ENCODE measurements around the gene PRLR.

PRLR gene

GRCh38 chr5:35160486-35161116 lies 69.7 kb downstream of the PRLR start:
- DNase-seq (ENCODE audit: low spot score), result no peak

DNA sequence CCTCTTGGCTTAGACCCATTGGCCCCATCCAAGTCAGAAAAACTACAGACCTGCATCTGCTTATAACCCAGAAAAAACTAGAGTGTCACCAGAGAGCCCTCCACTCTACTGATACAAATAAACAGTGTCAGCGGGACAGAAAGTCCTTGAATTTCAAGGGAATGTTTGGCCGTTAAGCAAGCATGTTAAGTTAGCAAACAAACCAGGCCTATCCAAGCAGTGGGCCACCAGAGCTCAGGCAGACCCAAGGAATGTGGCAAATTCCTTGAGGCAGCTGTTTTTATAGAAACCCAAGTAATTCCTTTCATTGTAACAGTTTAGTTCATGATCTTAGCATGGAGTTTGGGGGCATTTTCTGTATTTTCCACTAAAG lies 70.9 kb downstream of the PRLR start:
- DNase-seq (ENCODE audit: low spot score), result no peak

DNA sequence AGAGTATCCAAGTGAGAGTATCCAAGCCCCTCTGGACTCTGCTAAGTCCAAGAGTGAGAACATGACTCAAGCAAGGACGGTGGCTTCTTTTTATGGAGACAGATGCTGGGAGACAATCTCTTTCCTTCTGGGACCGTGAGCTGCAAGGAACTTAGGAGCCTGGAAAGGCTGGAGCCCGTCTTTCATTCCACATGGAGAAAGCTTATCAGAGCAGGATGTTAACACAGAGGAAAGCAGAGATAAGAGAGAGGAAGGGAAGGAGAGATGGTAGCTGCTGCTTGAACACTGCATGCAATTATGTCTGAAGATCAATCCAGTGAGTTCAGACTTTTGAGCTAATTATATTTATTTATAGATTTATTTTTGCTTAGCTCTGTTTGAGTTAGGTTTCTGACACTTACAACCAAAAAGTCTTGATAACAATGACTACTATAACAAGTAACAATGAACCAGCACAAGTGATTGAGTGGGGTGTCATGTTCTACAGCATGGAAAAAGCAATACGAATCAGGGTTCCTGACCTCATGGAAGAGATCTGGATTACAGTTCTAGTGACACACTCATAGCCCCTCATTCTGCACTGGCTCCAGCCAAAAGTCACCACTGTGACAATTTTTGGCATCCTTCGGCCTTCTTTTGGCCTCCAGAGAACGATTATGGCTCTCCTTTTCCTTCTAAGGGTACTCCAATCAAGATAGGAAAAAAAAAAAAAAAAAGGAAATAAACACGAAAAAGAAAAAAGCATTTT lies 71.5 kb downstream of the PRLR start:
- DNase-seq (ENCODE audit: low spot score), result no peak

GRCh38 chr5:35158204-35158603 lies 72.1 kb downstream of the PRLR start:
- no peak for DNase-seq (ENCODE audit: low spot score)

DNA sequence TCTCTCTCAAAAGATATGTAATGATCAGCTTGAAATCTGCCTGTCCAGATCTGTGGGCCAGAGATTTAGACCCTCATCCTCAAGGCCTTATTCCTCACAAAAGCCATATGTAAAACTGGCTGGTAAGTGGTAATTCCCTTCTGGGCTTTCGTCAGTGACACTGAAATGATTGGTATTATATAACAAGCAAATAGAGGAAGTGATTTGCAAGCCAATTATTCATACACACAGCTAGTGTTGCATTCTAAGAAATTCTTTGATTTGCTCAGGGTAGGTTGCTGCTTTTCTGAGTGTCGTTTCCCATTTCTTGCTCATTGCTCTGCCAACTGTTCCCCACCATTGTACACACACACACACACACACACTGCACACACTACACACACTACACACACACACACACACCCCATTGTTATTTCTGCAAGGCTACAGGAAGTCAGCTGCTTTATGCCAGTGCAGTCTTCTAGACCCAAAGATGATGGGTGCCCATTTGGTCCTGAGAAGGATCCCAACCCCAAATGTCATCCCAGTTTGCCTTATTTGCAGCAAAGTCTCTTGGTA lies 76.8 kb downstream of the PRLR start:
- no peak for DNase-seq (ENCODE audit: low spot score)

DNA sequence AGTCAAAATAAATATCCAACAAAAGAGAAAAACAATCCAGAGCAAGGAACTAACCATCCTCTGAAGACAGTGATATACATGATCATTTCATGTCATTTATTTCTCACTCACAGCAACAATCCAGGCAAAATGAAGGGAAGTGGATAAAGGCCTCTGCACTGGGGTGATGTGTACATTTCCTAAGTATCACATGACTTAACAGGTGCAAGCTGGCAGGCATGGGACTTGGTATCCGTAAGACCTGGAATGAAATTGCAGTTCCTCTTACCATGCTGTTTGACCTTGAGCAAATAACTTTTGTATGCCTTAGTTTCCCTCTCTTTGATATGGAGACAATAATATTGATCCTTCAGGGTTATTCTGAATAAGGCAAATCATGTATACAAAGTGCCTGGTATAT lies 77.6 kb downstream of the PRLR start:
- DNase-seq (ENCODE audit: low spot score), result no peak

DNA sequence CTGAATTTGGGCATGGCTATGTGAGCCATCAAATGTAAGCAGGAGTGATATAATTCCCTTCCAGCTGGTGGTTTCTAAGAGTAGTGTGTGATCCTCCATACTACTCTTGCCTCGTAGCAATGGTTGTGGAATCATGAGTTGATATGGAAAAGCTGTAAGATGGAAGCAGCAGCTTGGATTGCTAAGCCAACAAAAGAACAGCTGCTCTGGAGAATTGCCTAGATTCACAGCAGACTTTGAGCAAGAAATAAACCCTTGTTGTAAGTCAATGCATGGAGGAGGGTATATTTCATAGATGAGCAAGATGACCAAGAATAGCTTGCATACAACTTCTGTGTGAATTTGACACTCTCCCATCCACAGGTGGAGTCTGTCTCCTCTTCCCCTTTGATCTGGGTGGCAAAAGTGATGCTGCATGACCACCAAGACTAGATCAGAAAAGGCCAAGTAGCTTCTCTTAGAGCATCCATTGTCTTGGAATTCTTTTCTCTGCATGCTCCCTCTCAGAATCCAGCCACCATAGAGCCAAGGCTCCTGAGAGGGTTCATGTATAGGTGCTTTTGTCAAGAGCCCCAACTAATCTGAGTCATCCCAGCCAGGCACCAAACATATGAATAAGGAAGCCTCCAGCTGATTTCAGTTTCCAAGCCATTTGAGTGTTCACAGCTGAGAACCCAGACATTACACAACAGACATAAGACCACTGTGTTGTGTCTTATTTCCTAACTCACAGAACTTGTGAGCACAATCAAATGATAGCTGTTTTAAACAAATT lies 79.0 kb downstream of the PRLR start:
- DNase-seq (ENCODE audit: low spot score), result no peak

- DNase-seq (ENCODE audit: low spot score), result no peak
Measured at GRCh38 chr5:35149041-35149440, 81.2 kb downstream of the PRLR start.

GRCh38 chr5:35146406-35146805 lies 83.9 kb downstream of the PRLR start:
- DNase-seq (ENCODE audit: low spot score), result no peak

GRCh38 chr5:35145691-35146317 lies 84.5 kb downstream of the PRLR start:
- no peak for DNase-seq (ENCODE audit: low spot score)

- no peak for DNase-seq (ENCODE audit: low spot score)
Measured at GRCh38 chr5:35145012-35145411, 85.3 kb downstream of the PRLR start.

DNA sequence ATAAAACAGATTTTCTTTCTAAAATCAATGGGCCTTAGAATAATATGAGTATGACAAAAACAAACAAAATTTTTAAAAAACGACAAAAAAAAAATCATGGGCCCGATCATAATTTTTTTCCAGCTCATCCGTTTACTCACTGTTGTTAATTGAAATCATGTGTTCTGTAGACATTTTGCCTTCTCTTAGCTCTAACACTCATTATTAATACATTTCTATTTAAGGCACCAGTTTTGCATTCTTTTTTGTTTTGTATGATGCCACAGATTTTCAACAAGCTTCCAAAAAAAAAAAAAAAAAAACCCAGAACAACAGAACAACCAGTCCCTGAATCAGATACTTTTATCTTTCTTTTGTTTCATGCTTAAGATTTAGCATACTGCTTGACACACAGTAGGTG lies 86.4 kb downstream of the PRLR start:
- DNase-seq (ENCODE audit: low spot score), result no peak

- no peak for DNase-seq (ENCODE audit: low spot score)
Measured at GRCh38 chr5:35141739-35142138, 88.5 kb downstream of the PRLR start.

- no peak for DNase-seq (ENCODE audit: low spot score)
Measured at GRCh38 chr5:35138232-35138631, 92.1 kb downstream of the PRLR start.

DNA sequence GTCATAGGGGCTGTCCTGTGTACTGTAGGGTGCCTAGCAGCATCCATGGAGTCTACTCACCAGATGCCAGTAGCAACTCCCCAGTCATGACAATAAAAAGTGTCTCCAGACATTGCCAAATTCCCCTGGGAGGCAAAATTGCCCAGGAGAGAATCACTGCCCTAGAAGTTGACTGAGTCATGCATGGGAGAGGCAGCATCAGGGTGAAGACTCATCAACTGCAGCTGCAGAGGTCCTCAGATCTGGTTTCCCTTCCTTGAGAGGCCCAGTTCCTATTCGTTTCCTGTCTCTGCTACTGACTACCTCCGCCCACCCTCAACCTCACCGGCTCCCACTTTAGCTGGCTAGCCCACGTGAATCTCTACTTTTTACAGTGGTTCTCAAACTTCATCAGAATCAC lies 93.9 kb downstream of the PRLR start:
- DNase-seq (ENCODE audit: low spot score), result no peak

DNA sequence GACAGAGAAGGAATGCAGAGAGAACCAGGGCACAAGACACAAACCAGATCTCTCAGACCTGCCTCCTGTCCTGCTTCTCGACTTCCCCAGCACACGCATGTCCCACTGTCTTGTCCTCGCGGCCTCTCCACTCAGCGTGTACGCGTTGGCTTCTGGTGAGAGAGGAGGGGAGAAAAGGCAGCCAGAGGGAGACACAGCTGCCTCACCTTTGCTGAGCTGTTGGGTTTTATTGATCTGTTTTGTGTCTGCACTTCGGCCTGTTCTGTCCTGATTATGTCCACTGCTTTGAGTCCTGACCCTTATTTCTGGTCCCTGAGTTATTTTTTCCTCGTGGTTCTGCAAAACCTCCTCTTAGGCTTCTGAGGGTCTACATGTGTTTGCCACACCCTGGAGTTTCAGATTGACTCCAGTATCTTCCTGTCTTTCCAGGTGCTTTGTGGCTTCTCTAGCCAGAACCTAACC lies 95.0 kb downstream of the PRLR start:
- DNase-seq (ENCODE audit: low spot score), result no peak

DNA sequence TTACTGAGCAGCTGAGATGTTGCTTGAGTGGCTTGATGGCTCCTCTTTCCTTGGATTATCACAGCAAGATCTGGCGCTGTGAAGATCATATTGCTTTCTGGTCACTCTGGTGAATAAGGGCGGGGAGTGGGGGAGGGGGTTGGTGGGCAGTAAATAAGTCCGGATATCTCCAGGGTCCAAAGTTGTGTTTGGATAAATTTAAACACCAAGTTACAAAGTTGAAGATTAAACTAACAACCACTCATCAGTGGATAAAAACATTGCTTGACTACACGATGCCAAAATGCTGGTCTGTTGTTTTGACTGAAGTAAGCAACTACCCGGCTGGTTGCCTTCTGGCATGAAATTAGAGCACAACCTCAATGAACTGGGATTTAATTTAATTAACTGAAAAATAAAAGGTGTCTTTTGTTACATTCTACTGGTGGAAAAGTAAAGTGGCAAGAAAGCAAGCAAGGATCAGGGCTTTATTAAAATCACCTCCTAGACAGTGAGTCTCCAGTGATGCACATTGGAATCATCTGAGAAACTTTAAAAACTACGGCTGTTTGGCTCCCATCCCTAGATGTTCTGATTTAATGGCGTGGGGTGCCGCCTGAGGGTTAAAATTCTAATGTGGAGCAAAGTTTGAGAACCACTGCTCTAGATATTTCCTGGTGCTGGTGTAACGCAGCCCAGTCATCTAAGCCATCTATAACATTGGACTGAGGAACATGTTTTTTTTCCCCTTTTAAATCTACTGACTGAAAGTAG lies 95.8 kb downstream of the PRLR start:
- DNase-seq (ENCODE audit: low spot score), result no peak

DNA sequence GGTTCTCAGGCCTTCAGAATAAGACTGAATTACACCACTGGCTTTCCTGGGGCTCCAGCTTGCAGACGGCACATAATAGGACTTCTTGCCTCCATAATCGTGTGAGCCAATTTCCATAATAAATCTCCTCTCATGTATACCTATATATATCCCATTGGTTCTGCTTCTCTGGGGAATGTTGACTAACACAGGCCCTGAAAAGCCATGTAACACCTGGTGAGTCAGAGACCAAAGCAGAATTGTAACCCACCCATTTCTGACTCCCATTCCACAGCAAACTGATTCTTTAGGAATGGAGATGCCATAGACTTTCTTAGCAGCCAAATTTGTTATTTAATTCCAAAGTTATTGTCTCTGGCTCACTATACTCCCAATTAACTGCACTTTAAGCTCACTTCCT lies 97.1 kb downstream of the PRLR start:
- no peak for DNase-seq (ENCODE audit: low spot score)

GRCh38 chr5:35131723-35132122 lies 98.6 kb downstream of the PRLR start:
- DNase-seq (ENCODE audit: low spot score), result no peak

- no peak for DNase-seq (ENCODE audit: low spot score)
Measured at GRCh38 chr5:35129921-35130485, 100.3 kb downstream of the PRLR start.

- no peak for DNase-seq (ENCODE audit: low spot score)
Measured at GRCh38 chr5:35129276-35129675, 101.0 kb downstream of the PRLR start.
